GM12801 (cell line): ENCODE data around the gene CDC42.

Experiments
- CTCF ChIP-seq: IDR thresholded peaks from one replicate; pipeline ENCODE4 v1.5.1; 2011; ENCODE audit warnings: control low read depth; ENCODE audit not compliant: insufficient read length; ENCODE audit errors: extremely low read depth

The CDC42 gene

GRCh38 chr1:22123071-22123390 is 70.5 kb downstream of the CDC42 start:
- TF ChIP-seq CTCF, result no peak

GRCh38 chr1:22123901-22124404 is 71.4 kb downstream of the CDC42 start:
- no peak for TF ChIP-seq CTCF

DNA sequence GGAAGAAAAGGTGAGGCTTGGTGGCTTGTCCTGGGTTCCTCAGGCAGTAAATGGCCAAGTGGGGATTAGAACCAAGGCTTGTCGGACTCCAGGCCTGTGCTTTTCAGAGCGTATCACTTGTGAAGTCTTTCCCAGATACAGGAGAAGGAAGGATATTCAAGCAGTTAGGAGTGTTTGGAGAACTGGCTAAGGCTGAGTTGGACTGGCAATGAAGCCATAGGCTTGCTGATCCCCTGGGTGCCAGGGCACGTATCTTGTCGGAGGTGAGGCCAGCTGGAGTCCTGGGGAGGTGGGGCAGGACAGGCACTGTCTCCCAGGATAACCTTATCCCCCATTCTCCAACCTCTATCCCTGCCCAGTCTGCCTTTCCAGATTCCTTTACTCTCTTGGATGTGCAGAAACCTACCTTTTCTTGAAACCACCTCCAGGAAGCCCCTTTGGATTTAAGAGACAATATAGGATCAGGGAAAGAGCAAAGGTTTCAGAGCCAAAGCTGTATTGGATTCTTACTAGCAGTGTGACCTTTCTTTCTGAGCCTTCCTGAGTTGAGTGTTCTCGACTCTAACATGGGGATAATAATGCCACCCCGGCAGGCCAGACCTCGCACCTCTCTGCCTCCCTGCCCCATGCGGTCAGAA is 72.2 kb downstream of the CDC42 start:
- no peak for TF ChIP-seq CTCF

DNA sequence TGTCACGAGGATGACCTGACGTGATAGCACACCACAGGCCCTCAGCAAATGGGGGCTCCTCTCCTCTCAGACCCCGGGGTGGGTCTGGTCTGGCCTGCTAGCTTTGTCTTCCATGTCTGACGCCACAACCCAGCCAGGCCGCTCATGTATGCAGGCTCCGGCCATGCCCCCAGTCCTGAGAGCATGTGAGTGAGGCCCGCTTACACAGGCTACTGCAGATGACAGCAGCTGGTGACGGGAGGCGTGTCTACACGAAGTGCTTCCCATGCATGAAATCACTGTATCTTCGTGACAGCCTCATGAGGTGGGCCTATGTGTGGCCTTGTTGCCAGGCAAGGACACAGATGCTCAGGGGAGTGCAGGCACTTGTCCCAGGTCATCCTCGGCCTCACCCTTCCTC is 74.0 kb downstream of the CDC42 start:
- no peak for TF ChIP-seq CTCF

DNA sequence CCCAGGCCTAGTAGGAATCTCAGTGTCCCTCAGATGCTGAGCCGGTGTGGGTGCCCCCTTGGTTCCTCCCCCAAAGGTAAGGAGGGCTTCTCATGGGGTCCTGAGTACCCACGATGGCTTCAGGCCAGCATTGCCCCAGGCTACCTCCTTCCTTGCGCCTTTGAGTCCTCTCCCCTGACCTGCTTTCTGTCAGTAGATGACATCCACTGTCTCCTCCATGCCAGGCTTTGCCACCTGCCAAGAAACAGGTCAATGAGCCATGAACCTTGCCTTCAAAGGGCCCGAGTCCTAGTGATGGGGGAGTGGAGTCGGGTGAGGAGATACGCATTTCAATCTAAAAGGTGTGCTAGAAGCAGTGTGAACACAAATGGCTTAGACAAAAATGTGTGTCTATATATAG is 74.7 kb downstream of the CDC42 start:
- TF ChIP-seq CTCF, result no peak

GRCh38 chr1:22127731-22128130 is 75.2 kb downstream of the CDC42 start:
- no peak for TF ChIP-seq CTCF

- TF ChIP-seq CTCF, result no peak
Measured at GRCh38 chr1:22128392-22128791, 75.9 kb downstream of the CDC42 start.
